Natural killer cell (primary cell): ENCODE results near the gene KYNU. TPM values are rescaled to one million over a fixed set of nuclear protein-coding genes. Genes with fewer than 3 reads are reported as not detected.

Experiments
- ATAC-seq, 3 donors: fragments of 150-1000 bp in 2 of 3; fragments of 200-7000 bp in 1 of 3; cut with Tn5 transposase; 1 replicate in 1 of 3; 2 replicates in 2 of 3; pipeline ENCODE4 v1.10.0; 2021; ENCODE audit warnings: mild to moderate bottlenecking in 2 of 3, moderate library complexity in 2 of 3
- DNase-seq, 2 donors: peaks; one replicate each; pipeline versions ENCODE4 v3.0.0 to v3.0.0-alpha.2; 2013 to 2021; ENCODE audit warnings: mixed read lengths in 1 of 2
- H3K27ac ChIP-seq: one replicate; pipeline ENCODE4 v1.5.1; 2013; ENCODE audit warnings: mild to moderate bottlenecking, low read length
- H3K27me3 ChIP-seq: one replicate; pipeline ENCODE4 v1.6.1; 2013; ENCODE audit warnings: low read length; ENCODE audit not compliant: control insufficient read depth, insufficient read depth
- H3K36me3 ChIP-seq: one replicate; pipeline ENCODE4 v1.6.1; 2013; ENCODE audit warnings: low read length; ENCODE audit not compliant: control insufficient read depth, insufficient read depth
- H3K4me1 ChIP-seq: one replicate; pipeline ENCODE4 v1.6.1; 2013; ENCODE audit warnings: low read length; ENCODE audit not compliant: control insufficient read depth, insufficient read depth
- H3K4me3 ChIP-seq: one replicate; pipeline ENCODE4 v1.5.1; 2013; ENCODE audit warnings: low read length
- H3K9me3 ChIP-seq: one replicate; pipeline ENCODE4 v1.6.1; 2013; ENCODE audit warnings: low read length; ENCODE audit not compliant: control insufficient read depth, insufficient read depth
- H3K27ac Mint-ChIP-seq, 2 donors: one replicate each; pipeline ENCODE4 v1.8.0; 2022; ENCODE audit warnings: mild to moderate bottlenecking in 2 of 2, mixed read lengths in 2 of 2, moderate library complexity in 1 of 2
- H3K27me3 Mint-ChIP-seq, 2 donors: one replicate each; pipeline ENCODE4 v1.8.0; 2022; ENCODE audit warnings: low read depth in 2 of 2, mixed read lengths in 2 of 2
- H3K36me3 Mint-ChIP-seq: one replicate; pipeline ENCODE4 v1.8.0; 2022; ENCODE audit warnings: mixed read lengths
- H3K4me1 Mint-ChIP-seq, 2 donors: one replicate each; pipeline ENCODE4 v1.8.0; 2022; ENCODE audit warnings: mixed read lengths in 2 of 2
- H3K4me3 Mint-ChIP-seq: one replicate; pipeline ENCODE4 v1.8.0; 2022; ENCODE audit warnings: mild to moderate bottlenecking, moderate library complexity, mixed read lengths
- H3K9me3 Mint-ChIP-seq, 2 donors: one replicate each; pipeline ENCODE4 v1.8.0; 2022; ENCODE audit warnings: mixed read lengths in 2 of 2
- CTCF ChIP-seq: fragments of 200-600 bp; IDR thresholded peaks from one replicate; pipeline ENCODE4 v1.8.0; 2022; ENCODE audit warnings: antibody characterized with exemption
- WGBS: methylation state at CpG from one replicate; pipeline ENCODE4 v1.1.7; 2013; ENCODE audit warnings: missing lambda C conversion rate; ENCODE audit not compliant: insufficient coverage; 5-methylcytosine and 5-hydroxymethylcytosine counted together
- intact Hi-C: fragments of 100-400 bp; cut with micrococcal nuclease; formaldehyde crosslinking; loops from one replicate; pipeline ENCODE4 v1.14.2; 2022
- total RNA-seq, 4 donors: library from RNA; stranded (reverse); fragments of 120-200 nt in 1 of 4; gene quantifications; one replicate each; pipeline versions ENCODE4 v1.2.3 to v1.2.4, GENCODE V29; 2013 to 2022

KYNU gene
- total RNA-seq, 3 donors from 2014 or later (not counting 1 experiment from before 2014, with no cell fraction given): 0.82 to 3.6 (median 3.3) TPM

GRCh38 chr2:142914507-142915313, 37.2 kb downstream of the KYNU start:
- Mint-ChIP-seq H3K9me3 (peaks cover 0 to 2% of the 10 kb centered on the region in 2 donors), H3K36me3 (no peaks in the 10 kb centered on the region), H3K27ac (no peak overlapping the region), H3K27me3 (peaks cover 2 to 12% of the 10 kb centered on the region in 2 donors), H3K4me3 (no peak overlapping the region), H3K4me1 (no peaks in the 10 kb centered on the region)
- no peak overlapping the region for H3K27ac ChIP-seq
- ATAC-seq: no peak
- no peaks in the 10 kb centered on the region for H3K4me1 ChIP-seq
- TF ChIP-seq CTCF: no peak
- H3K9me3 ChIP-seq: no peaks in the 10 kb centered on the region
- H3K27me3 ChIP-seq: no peaks in the 10 kb centered on the region
- WGBS: 83% methylated on average over 3 of the region's 4 CpGs
- no peak for DNase-seq
- intact Hi-C loops: no loop called here
- no peaks in the 10 kb centered on the region for H3K36me3 ChIP-seq
- H3K4me3 ChIP-seq: no peak overlapping the region

GRCh38 chr2:142915502-142915901, 38.0 kb downstream of the KYNU start:
- Histone ChIP-seq H3K9me3 (no peaks in the 10 kb centered on the region), H3K27ac (no peak overlapping the region), H3K36me3 (no peaks in the 10 kb centered on the region), H3K27me3 (no peaks in the 10 kb centered on the region), H3K4me1 (no peaks in the 10 kb centered on the region), H3K4me3 (no peak overlapping the region)
- TF ChIP-seq CTCF: no peak
- no peak for ATAC-seq
- Mint-ChIP-seq H3K9me3 (peaks cover 0 to 2% of the 10 kb centered on the region in 2 donors), H3K27me3 (peaks cover 2 to 12% of the 10 kb centered on the region in 2 donors), H3K4me3 (no peak overlapping the region), H3K27ac (no peak overlapping the region), H3K36me3 (no peaks in the 10 kb centered on the region), H3K4me1 (no peaks in the 10 kb centered on the region)
- intact Hi-C loops: no loop called here
- WGBS: 90% methylated on average over 1 of the region's 1 CpG
- no peak for DNase-seq

GRCh38 chr2:142918624-142919023, 41.2 kb downstream of the KYNU start:
- intact Hi-C loops: no loop called here

More at GRCh38 chr2:142918624-142919023, 41.2 kb downstream of the KYNU start:
- Histone ChIP-seq H3K4me3 (no peak overlapping the region), H3K4me1 (no peaks in the 10 kb centered on the region), H3K27me3 (no peaks in the 10 kb centered on the region), H3K36me3 (no peaks in the 10 kb centered on the region), H3K27ac (no peak overlapping the region), H3K9me3 (no peaks in the 10 kb centered on the region)
- DNase-seq (no peak), ATAC-seq (no peak)
- Mint-ChIP-seq H3K27ac (no peak overlapping the region), H3K9me3 (peaks cover 0 to 4% of the 10 kb centered on the region in 2 donors), H3K27me3 (peaks cover 2 to 12% of the 10 kb centered on the region in 2 donors), H3K36me3 (no peaks in the 10 kb centered on the region), H3K4me3 (no peak overlapping the region), H3K4me1 (no peaks in the 10 kb centered on the region)
- TF ChIP-seq CTCF: no peak
